CMK (cell line): Measurements from ENCODE around the gene SEL1L.
"Not testable (repeated sequence)": the region's sequence is repeated elsewhere in the genome, so short reads cannot be mapped to it uniquely, and the experiment has no call there.

Experiments
- DNase-seq: peaks from one replicate; pipeline ENCODE4 v3.0.0-alpha.2; 2010; ENCODE audit warnings: low read depth

The SEL1L gene

DNA sequence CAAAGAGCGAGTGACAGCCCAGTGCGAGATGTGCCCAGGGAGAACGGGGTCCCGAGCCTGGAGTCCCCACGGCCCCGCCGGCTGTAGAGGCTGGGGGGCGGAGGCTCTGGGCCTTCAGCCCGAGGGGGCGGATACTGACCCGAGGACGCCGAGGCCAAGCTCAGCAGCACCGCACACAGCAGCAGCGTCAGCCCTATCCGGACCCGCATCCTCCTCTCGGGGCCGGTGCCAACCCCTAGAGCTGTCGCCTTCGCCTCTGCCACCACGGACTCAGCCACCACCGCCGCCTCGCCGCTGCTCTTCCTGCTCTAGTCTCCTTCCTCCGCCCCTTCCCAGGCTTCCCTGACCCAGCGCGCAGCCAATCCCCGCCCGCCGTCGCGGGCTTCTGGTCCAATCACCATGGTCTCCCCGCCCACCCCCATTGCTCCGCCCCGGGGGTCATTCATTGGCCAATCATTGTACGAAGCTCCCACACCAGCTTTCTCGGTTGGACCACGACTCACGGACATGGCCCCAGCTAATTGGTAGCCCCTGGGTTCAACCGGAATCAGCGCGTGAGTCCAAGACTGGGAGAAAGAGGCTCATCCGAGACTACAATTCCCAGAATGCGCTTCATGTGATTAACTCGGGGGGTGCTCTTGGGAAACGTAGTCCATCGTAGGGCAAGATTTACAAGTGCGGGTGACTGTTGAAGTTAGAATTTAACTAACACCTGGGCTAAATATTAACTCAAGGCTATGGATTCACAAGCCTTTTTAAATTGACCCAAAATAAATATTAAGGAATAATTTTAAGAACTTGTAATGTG lies at the start of gene SEL1L:
TSS of gene SEL1L (minus strand) at position 318 of the 808 bp plus-strand sequence. CDS start at position 209, 109 bp downstream.
- peak; percentile 93 for DNase-seq

DNA sequence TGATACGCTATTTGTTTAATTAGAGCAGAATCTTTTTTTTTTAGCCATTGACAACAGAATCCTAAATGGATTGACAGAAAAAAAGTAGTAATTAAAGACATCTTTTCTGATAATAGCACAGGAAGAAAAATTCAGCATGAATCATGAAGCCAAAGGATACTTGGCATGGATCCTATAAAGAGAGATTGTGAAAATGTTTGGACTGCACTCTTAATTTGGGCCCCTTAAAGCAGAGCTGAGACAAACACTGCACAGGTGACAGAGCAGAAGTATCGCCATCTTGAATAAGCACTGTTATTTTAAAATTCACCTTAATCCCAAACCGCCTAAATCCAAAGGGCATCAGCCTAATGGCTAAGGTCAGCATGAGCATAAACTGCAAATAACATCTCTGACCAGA lies 48.8 kb upstream of the SEL1L start:
- no peak for DNase-seq

DNA sequence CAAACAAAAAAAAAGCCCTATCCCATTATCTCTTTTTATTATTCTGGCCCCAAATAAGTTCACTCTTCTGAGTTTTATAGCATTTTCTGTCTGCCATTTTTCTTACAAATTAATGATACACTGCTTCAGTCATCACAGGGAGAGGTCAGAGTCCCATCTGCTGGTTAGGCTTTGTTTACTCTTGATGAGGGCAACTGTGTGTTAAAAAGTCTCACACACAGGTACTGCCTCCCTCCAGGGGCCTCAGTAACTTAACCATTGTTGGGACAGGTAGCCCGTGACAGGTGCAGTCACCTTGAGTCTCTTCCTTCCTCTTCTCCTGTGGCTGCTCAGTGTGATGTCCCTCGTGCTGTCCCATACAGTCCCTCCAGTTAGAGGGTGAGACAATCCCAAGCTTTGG lies 45.5 kb upstream of the SEL1L start:
- DNase-seq = no peak

DNA sequence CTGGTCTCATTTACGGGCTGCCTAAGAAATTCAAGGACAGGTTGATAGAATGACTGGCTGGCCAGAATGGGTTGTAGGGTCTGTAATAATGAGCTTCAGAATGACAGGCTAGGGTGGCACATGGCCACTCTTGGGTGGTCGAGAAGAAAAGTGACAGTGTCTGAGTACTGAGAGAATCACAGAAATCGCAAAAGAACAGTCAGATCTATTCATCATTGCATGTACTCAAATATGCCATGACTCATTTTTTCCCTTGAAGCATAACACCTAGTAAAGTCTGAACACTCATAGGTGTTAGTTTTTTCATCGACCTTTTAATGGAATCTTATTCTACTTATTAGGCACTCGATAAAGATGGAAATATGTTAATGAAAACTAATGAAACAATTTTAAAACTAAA lies 37.8 kb upstream of the SEL1L start:
- no peak for DNase-seq

DNA sequence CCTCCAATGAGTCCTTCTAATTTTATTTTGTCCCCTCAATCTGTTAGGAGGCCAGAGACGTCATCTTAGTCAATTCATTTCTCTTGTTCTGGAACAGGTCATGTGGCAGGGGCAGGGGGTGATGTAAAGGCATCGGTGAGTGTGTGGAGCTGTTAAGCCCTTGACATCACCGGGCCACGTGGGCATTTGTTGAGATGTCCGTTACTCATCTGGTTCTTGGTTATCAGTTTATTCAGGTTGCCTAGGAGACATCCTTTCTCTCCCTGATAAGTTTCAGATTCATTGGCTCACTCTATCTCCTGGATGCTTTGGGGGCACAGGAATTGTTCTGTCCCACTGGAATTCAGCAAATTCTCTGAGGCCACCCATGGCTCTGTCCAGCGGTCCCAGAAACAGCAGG lies 33.6 kb upstream of the SEL1L start:
- DNase-seq = no peak

DNA sequence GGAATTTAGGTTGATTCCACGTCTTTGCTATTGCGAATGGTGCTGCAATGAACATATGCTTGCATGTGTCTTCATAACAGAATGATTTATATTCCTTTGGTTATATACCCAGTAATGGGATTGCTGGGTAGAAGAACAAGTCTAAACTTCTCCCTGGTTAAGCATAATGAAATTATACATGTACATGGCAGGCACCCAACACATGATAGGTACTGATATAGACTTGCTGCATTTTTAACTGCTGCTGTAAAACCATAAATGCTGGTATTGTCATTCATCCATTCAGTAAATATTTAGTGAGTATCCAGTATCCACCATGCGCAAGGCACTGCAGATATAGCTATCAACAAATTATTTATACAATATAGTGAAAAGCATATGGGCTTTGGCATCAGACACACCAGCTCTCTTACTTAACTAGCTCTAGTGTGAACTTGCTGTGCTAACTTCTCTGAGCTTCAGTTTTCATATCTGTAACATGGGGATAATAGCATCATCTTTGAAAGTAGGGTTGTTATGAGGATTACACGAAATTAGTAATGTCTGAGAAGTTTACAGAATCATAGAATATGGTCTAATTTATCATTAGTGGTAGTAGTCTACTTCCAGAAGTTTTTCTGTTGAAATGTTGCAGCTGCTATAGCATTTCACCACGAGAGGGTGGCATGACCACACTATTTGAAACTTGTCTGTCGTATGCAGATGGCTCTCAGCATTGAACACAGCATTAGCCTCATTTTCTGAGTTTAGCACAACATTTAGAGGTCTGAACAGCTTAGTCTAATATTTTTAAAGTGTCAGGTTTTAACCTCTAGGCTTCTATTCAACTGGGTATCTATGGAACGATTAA lies 32.0 kb upstream of the SEL1L start:
- peak; percentile 2 for DNase-seq

DNA sequence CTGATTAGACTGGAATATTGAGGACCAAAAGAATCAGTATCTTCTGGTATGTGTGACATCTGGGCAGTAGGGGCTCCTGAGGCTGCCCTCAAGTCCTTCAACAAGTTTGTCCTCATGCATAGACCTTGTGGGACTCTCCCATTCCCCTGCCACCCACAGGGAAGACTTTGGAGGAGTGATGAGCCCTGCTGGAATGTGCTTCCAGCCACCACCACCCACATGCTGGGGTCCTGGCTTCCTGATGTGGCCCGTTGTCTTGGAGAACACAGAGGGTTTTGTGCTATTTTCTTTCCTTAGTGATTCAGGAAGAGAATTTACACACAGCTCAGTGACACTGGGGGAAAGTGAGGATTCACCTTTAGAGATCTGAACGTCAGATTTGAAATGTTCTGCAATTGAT lies 29.2 kb upstream of the SEL1L start:
- no peak for DNase-seq

DNA sequence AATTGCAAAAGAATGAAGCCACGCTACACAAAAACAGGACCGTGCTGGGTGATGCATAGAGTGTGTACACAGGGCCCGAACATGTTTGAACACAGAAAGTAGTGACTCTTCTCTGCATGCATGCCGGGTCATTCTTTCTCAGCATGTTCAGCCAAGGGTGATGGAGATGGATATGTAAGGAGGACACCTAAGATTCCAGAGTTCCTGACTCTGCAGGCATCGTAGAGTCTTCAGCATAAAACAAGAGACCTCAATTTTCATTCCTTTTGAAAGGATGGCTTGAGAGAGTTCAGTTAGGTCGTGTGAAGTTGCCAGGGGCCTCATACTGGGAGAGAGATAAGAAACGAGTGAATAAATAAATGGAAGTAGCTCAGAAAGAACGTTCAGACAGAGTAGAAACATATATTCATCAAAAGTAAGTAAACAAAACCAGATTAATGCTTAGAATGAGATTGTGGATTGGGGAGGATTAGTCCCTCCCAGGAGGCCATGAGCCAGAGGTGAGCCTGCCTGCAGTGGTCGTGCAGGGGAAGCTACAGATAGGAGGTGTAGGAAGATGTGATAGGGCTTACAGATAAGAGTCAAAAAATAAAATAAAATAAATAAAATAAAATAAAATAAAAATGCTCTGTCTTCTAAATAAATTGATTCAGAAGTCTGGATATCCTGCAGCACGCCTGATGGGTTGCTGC lies 27.6 kb upstream of the SEL1L start:
- no peak for DNase-seq

DNA sequence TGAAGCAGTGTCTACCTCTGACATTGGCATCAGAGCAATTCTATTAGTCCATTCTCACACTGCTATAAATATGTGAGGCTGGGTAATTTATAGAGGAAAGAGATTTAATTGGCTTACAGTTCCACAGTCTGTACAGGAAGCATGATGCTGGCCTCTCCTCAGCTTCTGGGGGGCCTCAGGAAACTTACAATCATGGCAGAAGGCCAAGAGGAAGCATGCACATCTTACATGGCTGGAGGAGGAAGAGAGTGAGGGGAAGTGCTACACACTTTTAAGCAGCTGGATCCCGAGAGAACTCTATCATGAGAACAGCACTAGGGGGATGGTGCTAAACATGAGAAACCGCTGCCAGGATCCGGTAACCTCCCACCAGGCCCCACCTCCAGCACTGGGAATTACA lies 25.7 kb upstream of the SEL1L start:
- no peak for DNase-seq

DNA sequence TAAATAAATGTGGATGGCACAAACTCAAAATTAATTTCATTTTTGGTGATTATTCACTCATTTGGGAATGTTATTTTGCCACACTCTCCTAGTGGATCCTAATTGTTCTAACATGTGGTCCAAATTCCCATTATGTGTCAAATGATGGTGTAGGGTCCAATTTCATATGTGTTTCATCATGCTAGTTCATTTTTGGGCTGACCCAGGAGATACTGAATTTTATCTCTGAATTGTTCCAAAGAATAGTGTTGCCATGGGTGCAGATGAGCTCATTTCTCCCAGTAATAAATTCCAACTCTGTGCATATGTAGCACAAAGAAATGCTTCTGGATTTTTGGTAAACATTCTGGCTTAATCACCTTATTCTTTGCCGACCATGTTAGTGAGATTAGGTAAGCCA lies 23.5 kb upstream of the SEL1L start:
- DNase-seq = no peak

DNA sequence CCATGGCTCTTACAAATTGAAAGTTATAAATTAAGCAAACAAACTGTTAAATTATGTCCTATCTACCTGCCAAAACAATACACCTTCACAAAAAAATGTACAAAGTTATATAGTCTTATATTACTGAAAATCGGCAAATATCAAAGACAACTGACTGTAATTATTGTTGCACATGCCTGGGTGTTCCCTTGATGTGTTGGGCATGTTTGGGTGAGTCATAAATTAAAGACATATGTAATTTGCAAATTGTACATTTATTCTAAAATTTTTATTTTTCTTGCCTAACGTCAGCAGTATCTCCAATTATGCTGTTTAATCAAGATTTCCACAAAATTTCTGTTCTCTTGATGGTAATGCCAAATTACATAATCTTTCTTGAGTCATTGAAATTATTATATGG lies 22.0 kb upstream of the SEL1L start:
- DNase-seq = no peak

DNA sequence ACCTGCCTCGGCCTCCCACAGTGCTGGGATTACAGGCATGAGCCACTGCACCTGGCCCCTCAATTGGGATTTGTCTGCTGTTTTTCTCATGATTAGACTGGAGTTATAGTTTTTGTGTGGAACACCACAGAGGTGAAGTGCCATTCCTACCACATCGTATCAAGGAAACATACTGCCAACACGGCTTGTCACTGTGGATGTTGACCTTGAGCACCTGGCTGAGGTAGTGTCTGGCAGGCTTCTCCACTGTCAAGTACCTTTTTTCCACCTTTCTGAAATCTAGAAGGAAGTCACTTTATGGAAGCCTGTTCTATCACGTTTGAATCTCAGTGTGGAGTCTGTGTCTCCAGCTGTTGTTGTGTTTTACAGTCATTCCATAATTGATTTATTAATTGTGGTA lies 21.4 kb upstream of the SEL1L start:
- no peak for DNase-seq

DNA sequence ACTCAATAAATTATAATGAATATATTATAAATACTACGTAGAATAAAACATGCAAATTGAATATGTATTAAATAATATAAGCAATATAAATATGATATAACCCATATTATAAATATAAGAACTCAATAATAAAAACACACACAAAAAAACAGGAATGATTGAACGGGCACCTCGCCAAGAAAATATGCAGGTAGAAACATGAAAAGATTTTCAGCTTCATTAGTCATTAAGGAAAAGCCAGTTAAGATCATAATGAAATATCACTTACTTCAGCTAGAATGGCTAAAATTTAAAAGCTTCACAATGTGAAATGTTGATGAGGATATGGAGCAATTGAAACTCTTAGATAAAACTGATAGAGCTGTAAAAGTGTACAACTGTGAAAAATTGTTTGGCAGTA lies 17.8 kb upstream of the SEL1L start:
- no peak for DNase-seq

DNA sequence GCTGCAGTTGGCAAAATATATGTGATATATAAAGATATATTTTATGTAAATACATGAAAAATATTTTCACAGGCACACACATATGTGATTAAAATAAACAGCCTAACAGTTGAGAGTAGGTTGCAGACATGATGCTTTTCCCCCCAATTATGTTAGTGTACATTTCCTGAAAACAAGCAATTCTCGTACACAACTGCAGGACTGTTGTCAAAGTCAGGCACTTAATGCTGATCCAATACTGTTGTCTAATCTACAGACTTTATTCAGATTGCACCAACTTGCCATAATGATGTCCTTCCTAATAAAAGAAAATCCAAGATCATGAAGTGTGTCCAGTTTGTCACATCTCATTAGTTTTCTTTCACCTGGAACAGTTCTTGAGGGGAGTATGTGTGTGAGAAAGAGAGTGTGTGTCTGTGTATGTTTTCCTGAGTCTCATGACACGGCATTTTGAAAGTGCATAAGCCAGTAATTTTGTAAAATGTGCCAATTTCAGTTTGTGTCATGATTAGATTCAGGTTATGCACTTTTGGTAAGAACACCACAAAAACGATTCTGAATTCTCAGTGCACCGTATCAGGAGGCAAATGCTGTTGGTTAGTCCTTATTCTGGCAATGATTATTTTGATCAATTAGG lies 16.5 kb upstream of the SEL1L start:
- DNase-seq = no peak

DNA sequence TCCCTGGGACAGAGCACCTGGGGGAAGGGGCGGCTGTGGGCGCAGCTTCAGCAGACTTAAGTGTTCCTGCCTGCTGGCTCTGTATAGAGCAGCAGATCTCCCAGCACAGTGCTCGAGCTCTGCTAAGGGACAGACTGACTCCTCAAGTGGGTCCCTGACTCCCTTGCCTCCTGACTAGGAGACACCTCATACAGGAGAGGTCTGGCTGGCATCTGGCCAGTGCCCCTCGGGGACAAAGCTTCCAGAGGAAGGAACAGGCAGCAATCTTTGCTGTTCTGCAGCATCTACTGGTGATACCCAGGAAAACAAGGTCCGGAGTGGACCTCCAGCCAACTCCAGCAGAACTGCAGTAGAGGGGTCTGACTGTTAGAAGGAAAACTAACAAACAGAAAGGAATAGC lies 7.6 kb upstream of the SEL1L start:
- DNase-seq = not testable (repeated sequence)

DNA sequence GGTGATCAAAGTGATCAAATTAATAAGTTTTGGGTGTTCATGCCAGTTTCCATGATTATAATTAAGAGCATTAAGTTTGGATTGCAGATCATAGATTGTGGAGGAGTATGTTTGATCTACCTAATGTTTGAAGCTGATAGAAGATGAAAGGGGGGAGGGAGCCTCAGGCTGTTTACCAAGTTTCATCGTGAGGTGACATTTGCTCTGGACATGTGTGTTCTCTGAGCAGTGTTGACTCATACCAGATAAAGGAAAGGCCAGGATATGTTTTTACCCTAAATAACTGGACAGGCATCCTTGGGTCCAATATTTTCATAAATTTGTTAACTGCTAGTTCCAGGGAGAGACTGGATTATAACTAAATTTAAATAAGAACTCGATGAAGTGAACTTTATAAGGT lies 3.5 kb upstream of the SEL1L start:
- DNase-seq = no peak

DNA sequence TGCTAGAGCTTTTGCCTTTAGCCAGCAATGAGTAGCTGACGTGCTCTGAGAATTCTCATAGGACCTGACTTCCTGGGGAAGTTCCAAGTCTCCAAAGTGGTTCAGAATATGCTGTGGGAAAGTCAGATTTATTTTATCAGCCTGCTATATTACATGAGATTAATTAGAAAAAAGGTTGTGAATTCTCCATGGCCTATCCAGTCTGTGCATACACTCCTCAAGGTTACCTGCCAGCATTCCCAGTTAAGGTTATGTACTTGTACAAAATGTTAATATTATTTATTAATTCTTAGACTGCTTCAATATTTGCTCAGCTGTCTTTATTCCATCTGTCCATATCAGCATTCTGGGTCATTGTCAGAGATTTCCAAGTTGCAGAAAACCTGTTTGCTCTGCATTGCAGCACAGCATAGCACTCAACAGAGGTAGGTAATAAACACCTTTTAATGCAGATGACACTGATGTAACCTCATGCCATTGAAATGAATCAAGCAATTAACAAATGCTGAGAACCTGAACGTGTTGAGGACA lies 2.7 kb upstream of the SEL1L start:
- DNase-seq = no peak

DNA sequence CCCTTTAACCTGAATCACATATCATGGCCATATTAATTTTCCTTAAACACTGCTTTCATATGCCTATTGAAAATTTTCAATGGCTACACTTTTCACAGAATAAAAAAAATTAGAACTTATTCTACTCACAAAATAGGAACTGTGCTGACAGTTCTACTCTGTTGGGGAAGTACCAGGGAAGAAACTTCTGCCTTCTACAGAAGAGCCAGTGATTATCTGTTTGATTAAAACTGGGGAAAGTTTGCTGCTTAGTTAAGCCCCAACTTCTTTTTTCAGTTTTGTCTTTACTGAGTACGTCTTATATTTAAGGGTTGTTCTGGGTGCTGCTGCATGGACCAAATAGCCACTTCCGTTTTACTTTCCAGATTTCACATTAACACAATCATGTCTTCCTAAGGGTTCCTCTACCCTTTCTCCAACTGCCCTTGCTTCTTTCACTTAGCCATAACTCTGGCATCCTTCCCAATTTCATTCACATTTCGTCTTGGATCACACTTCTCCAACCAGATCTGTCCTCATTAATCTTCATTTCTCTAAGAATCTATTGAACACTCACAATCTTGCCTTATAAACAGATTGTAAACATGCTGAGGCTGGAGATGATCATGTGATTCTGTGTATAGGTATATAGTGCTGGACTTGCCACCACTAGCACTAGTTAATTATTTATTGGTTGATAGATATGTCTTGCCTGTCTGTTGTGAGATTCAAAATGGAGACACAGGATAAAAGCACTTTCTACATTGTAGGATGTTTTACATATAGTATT lies 1.9 kb upstream of the SEL1L start:
- no peak for DNase-seq

DNA sequence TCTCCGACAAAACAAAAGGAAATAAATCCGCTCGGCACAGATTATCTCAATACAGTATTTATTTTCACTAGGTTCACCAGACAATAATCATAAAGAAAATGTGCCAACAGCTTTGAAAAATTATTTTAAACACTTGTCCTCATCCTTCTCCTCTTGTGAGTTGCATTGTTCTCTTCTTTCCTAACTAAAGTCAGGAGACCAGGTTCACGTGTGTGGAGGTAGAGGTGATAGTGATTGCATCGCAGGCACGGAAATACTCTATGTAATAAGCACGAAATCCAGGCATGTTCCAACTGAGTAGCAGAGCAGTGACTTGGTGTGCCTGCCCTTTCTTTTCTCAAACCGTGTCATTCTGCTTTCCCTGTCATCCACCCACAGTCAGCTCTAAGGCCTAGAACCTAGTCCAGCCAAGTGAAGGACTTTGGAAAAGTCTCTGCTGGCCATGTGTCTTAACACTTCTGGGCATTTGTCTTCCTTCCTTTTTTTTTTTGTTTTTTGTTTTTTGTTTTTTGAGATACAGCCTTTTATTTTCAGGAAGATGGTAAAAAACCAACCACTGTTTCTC lies 939 bp upstream of the SEL1L start:
- DNase-seq = no peak

DNA sequence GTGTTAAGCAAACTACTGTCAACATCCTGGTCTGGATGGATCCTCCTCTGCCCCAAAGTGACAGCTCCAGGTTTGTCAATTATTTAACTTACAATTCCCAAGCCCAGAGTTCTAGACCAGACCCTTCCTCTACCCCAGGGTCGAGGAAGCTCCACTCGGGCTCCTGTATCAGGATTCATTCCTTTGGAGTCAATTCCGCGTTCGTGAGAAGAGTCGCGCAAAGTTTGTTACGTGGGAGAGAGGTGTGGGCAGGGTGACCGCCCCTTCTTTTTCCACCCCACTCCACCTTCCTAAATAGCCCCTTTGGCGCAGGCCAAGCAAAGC lies 479 bp downstream of the SEL1L start:
- DNase-seq = no peak

DNA sequence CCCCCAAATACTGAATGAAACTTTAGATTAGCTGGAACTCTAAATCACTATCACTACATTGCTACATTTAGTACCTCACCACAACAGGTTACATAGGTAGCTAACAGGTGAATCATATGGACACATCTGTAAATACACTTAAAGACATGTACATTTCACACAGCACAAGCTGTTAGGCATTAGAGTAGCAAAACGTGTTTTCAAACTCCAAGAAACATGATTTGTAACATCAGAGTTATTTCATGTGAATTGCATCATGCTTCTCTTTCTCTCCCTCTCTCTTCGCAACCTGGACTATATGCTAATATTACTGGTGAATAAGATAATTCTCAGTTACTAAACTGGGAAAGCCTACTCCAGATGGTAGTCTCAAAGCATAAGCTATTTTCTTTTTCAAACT lies 4.3 kb downstream of the SEL1L start:
- DNase-seq = no peak
